ENCODE data around the gene HBA1.
"Not testable (repeated sequence)": the region's sequence is repeated elsewhere in the genome, so short reads cannot be mapped to it uniquely, and the experiment has no call there.

Gene HBA1

DNA sequence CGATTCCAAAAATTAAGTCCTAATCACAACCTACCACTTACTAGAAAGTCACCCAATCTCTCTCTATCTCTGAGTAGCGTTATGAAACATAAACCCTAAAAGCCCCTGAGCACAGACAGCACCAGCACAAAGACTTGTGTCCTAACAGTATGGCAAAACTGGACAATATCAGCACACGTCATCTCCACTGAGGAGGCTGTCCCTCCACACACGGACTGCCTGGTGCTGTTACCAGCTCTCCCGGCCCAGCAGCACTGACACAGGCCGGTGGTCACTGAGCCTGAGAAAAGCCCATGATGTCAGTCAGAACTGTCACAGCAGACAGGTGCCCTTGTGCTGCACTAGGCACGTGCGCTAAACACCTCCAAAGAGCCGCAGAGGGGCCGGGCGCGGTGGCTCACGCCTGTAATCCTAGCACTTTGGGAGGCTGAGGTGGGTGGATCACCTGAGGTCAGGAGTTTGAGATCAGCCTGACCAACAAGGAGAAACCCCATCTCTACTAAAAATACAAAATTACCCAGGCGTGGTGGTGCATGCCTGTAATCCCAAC lies 35.2 kb downstream of the HBA1 start:
- DNase-seq: not testable (repeated sequence)

DNA sequence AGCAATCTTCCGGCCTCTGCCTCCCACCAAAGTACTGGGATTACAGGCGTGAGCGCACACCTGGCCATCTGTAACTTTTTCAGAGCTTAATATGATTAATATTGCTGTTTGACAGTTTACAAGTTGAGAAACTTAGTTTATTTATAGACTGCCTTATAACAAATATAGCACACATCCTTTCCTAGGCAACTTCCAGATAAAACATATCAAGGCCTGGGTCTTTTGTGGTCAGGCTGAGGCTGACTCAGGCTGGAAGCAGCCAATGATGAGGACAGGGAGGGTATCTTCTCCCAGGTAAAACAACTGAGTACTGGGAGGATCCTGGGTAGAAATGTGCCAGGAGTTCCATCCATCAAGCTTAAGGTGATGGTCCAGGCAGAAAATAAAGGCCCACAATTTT lies 36.5 kb downstream of the HBA1 start:
- DNase-seq: no peak

DNA sequence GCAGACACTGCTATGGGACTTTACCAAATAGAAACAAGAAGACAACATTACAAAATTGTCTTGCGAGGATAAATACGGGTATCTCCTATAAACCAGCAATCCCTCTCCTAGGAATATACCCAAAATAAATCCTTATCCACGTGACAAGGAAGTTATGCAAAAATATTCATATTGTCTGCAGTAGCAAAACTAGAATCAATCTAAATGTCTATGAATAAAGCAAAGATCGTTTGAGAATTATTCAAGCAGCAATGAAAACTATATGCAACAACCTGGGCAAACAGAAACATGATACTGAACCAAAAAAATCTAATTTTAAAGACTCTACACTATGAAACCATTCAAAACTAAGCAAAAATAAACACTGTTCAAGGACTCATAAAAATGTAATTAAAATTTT lies 43.5 kb downstream of the HBA1 start:
- DNase-seq: no peak

All from hematopoietic multipotent progenitor cell treated with erythropoietin and hydrocortisone succinate and interleukin-3 and kit ligand, for 4 days (in vitro differentiated cells).